ENCODE results near the gene DNAAF9. TPM values are rescaled to one million over a fixed set of nuclear protein-coding genes. Genes with fewer than 3 reads are reported as not detected.
A peak's percentile ranks its signal among the peaks of the same experiment; 100 is the strongest.

Gene DNAAF9
- total and polyA plus RNA-seq, 12 donors = 6.4 to 32.2 (median 22.6) TPM

DNA sequence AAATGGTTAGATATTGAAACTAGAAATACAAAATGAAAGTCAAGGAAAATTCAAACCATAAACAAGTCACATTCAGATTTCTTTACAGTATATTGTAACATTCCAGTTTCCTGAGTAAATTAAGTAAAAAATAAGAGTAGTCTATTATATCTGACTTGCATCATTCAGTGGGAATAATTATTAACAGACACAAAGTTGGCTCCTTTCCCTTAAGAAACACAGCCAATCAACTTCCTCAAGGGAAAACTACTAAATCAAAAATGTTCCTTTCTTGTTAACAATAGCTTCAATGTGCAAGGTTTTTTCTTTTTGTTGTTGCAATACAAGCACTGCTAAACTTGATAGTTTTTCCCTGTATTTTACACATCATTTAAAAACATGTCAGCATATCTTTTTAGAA, 33.2 kb downstream of the DNAAF9 start:
- TF ChIP-seq, protein P1, sequence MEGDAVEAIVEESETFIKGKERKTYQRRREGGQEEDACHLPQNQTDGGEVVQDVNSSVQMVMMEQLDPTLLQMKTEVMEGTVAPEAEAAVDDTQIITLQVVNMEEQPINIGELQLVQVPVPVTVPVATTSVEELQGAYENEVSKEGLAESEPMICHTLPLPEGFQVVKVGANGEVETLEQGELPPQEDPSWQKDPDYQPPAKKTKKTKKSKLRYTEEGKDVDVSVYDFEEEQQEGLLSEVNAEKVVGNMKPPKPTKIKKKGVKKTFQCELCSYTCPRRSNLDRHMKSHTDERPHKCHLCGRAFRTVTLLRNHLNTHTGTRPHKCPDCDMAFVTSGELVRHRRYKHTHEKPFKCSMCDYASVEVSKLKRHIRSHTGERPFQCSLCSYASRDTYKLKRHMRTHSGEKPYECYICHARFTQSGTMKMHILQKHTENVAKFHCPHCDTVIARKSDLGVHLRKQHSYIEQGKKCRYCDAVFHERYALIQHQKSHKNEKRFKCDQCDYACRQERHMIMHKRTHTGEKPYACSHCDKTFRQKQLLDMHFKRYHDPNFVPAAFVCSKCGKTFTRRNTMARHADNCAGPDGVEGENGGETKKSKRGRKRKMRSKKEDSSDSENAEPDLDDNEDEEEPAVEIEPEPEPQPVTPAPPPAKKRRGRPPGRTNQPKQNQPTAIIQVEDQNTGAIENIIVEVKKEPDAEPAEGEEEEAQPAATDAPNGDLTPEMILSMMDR (IDR thresholded peaks at IDR 0.05) = no peak
- Histone ChIP-seq H3K4me3 (no peak overlapping the region), H3K9me3 (no peaks in the 10 kb centered on the region), H3K4me1 (peaks cover 0 to 44% (median 29%) of the 10 kb centered on the region in 9 donors), H3K27me3 (no peaks in the 10 kb centered on the region), H3K36me3 (peaks cover 0 to 92% (median 40%) of the 10 kb centered on the region in 9 donors), H3K27ac (peak overlapping the region in 2 of 10 donors; percentile 2 to 11)
- DNase-seq (no peak), ATAC-seq (peak in 1 of 8 donors; percentile 46)
- intact Hi-C loops (cut with DNase I) = loop anchor here in 1 of 10 donors (5.0 kb wide), 1 partner anchor 33 kb away; the partner anchor contains the start of gene DNAAF9

- Histone ChIP-seq H3K36me3 (peaks cover 0 to 97% (median 40%) of the 10 kb centered on the region in 9 donors), H3K9me3 (no peaks in the 10 kb centered on the region), H3K4me1 (peaks cover 0 to 19% (median 12%) of the 10 kb centered on the region in 9 donors), H3K27me3 (no peaks in the 10 kb centered on the region), H3K4me3 (no peak overlapping the region), H3K27ac (no peak overlapping the region)
- 89 to 91% methylated on average over 2 of the region's 2 CpGs for WGBS, 2 donors
- ATAC-seq = peak in 2 of 8 donors; percentile 31 to 44
- TF ChIP-seq, protein P1 (IDR thresholded peaks at IDR 0.05) = no peak
- intact Hi-C loops (cut with DNase I) = loop anchor here in 2 of 10 donors (2.0 to 5.0 kb wide), 2 partner anchors 36 to 67 kb away; partner anchors contain the start of gene DNAAF9 (in 1 of the 2)
- DNase-seq = no peak
Observed at GRCh38 chr20:3371754-3372153, 35.7 kb downstream of the DNAAF9 start.

DNA sequence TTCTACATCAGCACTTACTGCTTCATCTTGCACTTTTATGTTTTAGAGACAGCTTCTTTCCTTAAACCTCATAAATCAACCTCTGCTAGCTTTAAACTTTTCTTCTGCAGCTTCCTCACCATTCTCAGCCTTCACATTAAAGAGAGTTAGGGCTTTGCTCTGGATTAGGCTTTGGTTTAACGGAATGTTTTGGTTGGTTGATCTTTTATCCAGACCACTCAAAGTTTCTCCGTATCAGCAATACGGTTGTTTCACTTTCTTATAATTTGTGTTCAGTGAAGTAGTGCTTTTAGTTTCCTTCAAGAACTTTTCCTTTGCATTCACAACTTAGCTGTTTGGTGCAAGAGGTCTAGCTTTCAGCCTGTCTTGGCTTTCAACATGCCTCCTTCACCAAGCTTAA, 40.4 kb downstream of the DNAAF9 start:
- TF ChIP-seq, protein P1 (IDR thresholded peaks at IDR 0.05) = no peak
- peaks cover 0 to 92% (median 14%) of the 10 kb centered on the region in 9 donors for H3K36me3 ChIP-seq
- no peaks in the 10 kb centered on the region for H3K9me3 ChIP-seq
- peaks cover 0 to 6% (median 0%) of the 10 kb centered on the region in 9 donors for H3K4me1 ChIP-seq
- DNase-seq (no peak), ATAC-seq (no peak)
- intact Hi-C loops (cut with DNase I) = no loop called here
- H3K4me3 ChIP-seq = no peak overlapping the region
- no peaks in the 10 kb centered on the region for H3K27me3 ChIP-seq
- no peak overlapping the region for H3K27ac ChIP-seq
- WGBS, 2 donors = 72 to 85% methylated on average over 3 of the region's 3 CpGs

- peaks cover 0 to 87% (median 6%) of the 10 kb centered on the region in 9 donors for H3K36me3 ChIP-seq
- no peak for ATAC-seq
- H3K9me3 ChIP-seq = no peaks in the 10 kb centered on the region
- no peak for DNase-seq
- 96 to 99% methylated on average over 3 of the region's 3 CpGs for WGBS, 2 donors
- TF ChIP-seq, protein P1 (IDR thresholded peaks at IDR 0.05) = no peak
- H3K4me1 ChIP-seq = peaks cover 0 to 27% (median 0%) of the 10 kb centered on the region in 9 donors
- no peak overlapping the region for H3K27ac ChIP-seq
- H3K27me3 ChIP-seq = no peaks in the 10 kb centered on the region
- H3K4me3 ChIP-seq = no peak overlapping the region
- intact Hi-C loops (cut with DNase I) = no loop called here
Observed at GRCh38 chr20:3364323-3365013, 43.0 kb downstream of the DNAAF9 start.
